Adrenal gland (tissue), 12 donors: ENCODE results near the gene HCN4. TPM values are rescaled to one million over a fixed set of nuclear protein-coding genes. Genes with fewer than 3 reads are reported as not detected.

ENCODE experiments used
- DNase-seq, 7 donors: peaks; one replicate each; pipeline ENCODE4 v3.0.0-alpha.2; 2019 to 2020
- H3K27ac ChIP-seq, 5 donors: fragments of 200-600 bp; sonication (generic) in 4 of 5; 1 replicate in 3 of 5; 2 replicates in 2 of 5; pipeline versions ENCODE4 v1.5.1 to v1.8.0; 2016 to 2020; ENCODE audit warnings: mild to moderate bottlenecking in 1 of 5
- H3K27me3 ChIP-seq: fragments of 200-600 bp; 2 replicates; pipeline ENCODE4 v1.8.0; 2021
- H3K36me3 ChIP-seq, 2 donors: fragments of 200-600 bp; replicated peaks in 1 of 2; 1 replicate in 1 of 2; 2 replicates in 1 of 2; pipeline versions ENCODE4 v1.5.1 to v1.8.0; 2018 to 2022
- H3K4me1 ChIP-seq, 2 donors: fragments of 200-600 bp; replicated peaks in 1 of 2; 1 replicate in 1 of 2; 2 replicates in 1 of 2; pipeline versions ENCODE4 v1.5.1 to v1.8.0; 2018 to 2021
- H3K4me3 ChIP-seq, 4 donors: fragments of 200-600 bp; sonication (generic) in 3 of 4; one replicate each; pipeline ENCODE4 v1.5.1; 2016 to 2018
- H3K9me3 ChIP-seq, 3 donors: fragments of 200-600 bp; sonication (generic) in 1 of 3; replicated peaks in 1 of 3; 1 replicate in 2 of 3; 2 replicates in 1 of 3; pipeline versions ENCODE4 v1.5.1 to v1.8.0; 2016 to 2021
- CTCF ChIP-seq, 6 experiments: fragments of 450-650 bp in 4 of 6; fragments of 200-600 bp in 2 of 6; sonication (generic) in 1 of 6; IDR thresholded peaks; 1 replicate in 5 of 6; 2 replicates in 1 of 6; pipeline versions ENCODE4 v1.5.1 to v1.8.0; 2016 to 2021; ENCODE audit warnings: antibody characterized with exemption in 6 of 6, mild to moderate bottlenecking in 2 of 6, moderate library complexity in 1 of 6
- POLR2A ChIP-seq, 2 donors: fragments of 450-650 bp; IDR thresholded peaks; one replicate each; pipeline ENCODE4 v1.6.1; 2017; ENCODE audit warnings: antibody characterized with exemption in 2 of 2, mild to moderate bottlenecking in 2 of 2, moderate library complexity in 1 of 2
- WGBS, 4 donors: extraction: QIAGEN DNeasy Blood & Tissue Kit in 2 of 4; methylation state at CpG; one replicate each; pipeline versions ENCODE4 v1.1.5 to v1.1.7; 2013 to 2017; 5-methylcytosine and 5-hydroxymethylcytosine counted together
- intact Hi-C, 2 donors: fragments of 100-400 bp; cut with DNase I; formaldehyde crosslinking; loops; one replicate each; pipeline versions ENCODE4 v1.14.1 to v1.15.0; 2022 to 2023
- polyA plus RNA-seq, 3 donors: library from polyadenylated mRNA; stranded (reverse); fragments of 200-250 nt in 2 of 3; fragments of 350-450 nt in 1 of 3; fragmentation: Illumina TruSeq in 1 of 3; extraction: RNeasy Lipid Tissue Mini Kit (QIAGEN cat#74804) in 1 of 3; gene quantifications; one replicate each; pipeline ENCODE4 v1.2.3, GENCODE V29; 2013 to 2014
- total RNA-seq, 9 donors: library from RNA; depleted of rRNA in 4 of 9; stranded (reverse); fragments of >200 nt in 4 of 9; fragments of 120-200 nt in 1 of 9; fragmentation: NEBNext Ultra II Directional in 1 of 9; extraction: Animal tissue kit (Norgen Biotek cat#: 25700) in 1 of 9; gene quantifications; one replicate each; pipeline versions ENCODE4 v1.1.0 to v1.2.4, GENCODE V29; 2013 to 2023
- donor health status: healthy with polysubstance abuse.
- donor health status: Bipolar disorder and iron deficiency.
- donor health status: DM: yes; HTN: yes; CAD: no.
- donor health status: DM: no; HTN: no; CAD: no.
- donor health status: DM: no; HTN: no; CAD: no.
- donor health status: DM: yes; HTN: yes; CAD: no.

HCN4 gene
- total and polyA plus RNA-seq, 12 donors, result 0.04 to 1.2 (median 0.27) TPM; not detected in 2

- intact Hi-C loops, result no loop called here
- H3K27me3 ChIP-seq, result no peaks in the 10 kb centered on the region
- WGBS, 4 donors, result 67 to 83% (median 68%) methylated on average over 2 of the region's 2 CpGs
Measured at GRCh38 chr15:73380661-73381060, 11.9 kb upstream of the HCN4 start.

GRCh38 chr15:73378089-73378488 is 9.3 kb upstream of the HCN4 start:
- WGBS, 4 donors, result 62 to 78% (median 72%) methylated on average over 4 to 12 of the region's 12 CpGs
- Histone ChIP-seq H3K27me3 (no peaks in the 10 kb centered on the region), H3K36me3 (no peaks in the 10 kb centered on the region), H3K27ac (no peak overlapping the region), H3K9me3 (no peaks in the 10 kb centered on the region), H3K4me3 (no peak overlapping the region), H3K4me1 (no peaks in the 10 kb centered on the region)
- no peak for DNase-seq
- intact Hi-C loops, result no loop called here
- no peak for TF ChIP-seq CTCF (IDR thresholded peaks at IDR 0.05)
- TF ChIP-seq POLR2A (IDR thresholded peaks at IDR 0.05), result no peak

More at GRCh38 chr15:73380661-73381060, 11.9 kb upstream of the HCN4 start:
- no peaks in the 10 kb centered on the region for H3K4me1 ChIP-seq
- H3K27ac ChIP-seq, result no peak overlapping the region
- no peaks in the 10 kb centered on the region for H3K36me3 ChIP-seq
- H3K4me3 ChIP-seq, result no peak overlapping the region
- DNase-seq, result no peak
- no peaks in the 10 kb centered on the region for H3K9me3 ChIP-seq
- TF ChIP-seq POLR2A (IDR thresholded peaks at IDR 0.05), result no peak
- TF ChIP-seq CTCF (IDR thresholded peaks at IDR 0.05), result no peak

- 60 to 84% (median 72%) methylated on average over 4 to 6 of the region's 6 CpGs for WGBS, 4 donors
- Histone ChIP-seq H3K36me3 (no peaks in the 10 kb centered on the region), H3K9me3 (no peaks in the 10 kb centered on the region), H3K4me1 (no peaks in the 10 kb centered on the region), H3K27ac (no peak overlapping the region), H3K27me3 (no peaks in the 10 kb centered on the region), H3K4me3 (no peak overlapping the region)
- TF ChIP-seq CTCF (IDR thresholded peaks at IDR 0.05) (no peak), POLR2A (IDR thresholded peaks at IDR 0.05) (no peak)
- peak in 2 of 7 donors; percentile 39 to 85 for DNase-seq
- intact Hi-C loops, result no loop called here
Measured at GRCh38 chr15:73375755-73376305, 7.1 kb upstream of the HCN4 start.

- Histone ChIP-seq H3K4me1 (no peaks in the 10 kb centered on the region), H3K4me3 (no peak overlapping the region), H3K36me3 (no peaks in the 10 kb centered on the region), H3K9me3 (no peaks in the 10 kb centered on the region), H3K27me3 (peaks cover 8% of the 10 kb centered on the region), H3K27ac (no peak overlapping the region)
- 43 to 63% (median 54%) methylated on average over 5 of the region's 5 CpGs for WGBS, 4 donors
- TF ChIP-seq POLR2A (IDR thresholded peaks at IDR 0.05), result no peak
- TF ChIP-seq CTCF (IDR thresholded peaks at IDR 0.05), result no peak
- DNase-seq, result no peak
- intact Hi-C loops, result no loop called here
Measured at GRCh38 chr15:73375012-73375411, 6.3 kb upstream of the HCN4 start.
